ENCODE results near the gene TNFAIP8L3.

Gene TNFAIP8L3

GRCh38 chr15:51117270-51117669, 22.6 kb upstream of the TNFAIP8L3 start:
- in situ Hi-C loops (cut with HindIII; ENCODE audit: low sequenced_read_pairs) = no loop called here

DNA sequence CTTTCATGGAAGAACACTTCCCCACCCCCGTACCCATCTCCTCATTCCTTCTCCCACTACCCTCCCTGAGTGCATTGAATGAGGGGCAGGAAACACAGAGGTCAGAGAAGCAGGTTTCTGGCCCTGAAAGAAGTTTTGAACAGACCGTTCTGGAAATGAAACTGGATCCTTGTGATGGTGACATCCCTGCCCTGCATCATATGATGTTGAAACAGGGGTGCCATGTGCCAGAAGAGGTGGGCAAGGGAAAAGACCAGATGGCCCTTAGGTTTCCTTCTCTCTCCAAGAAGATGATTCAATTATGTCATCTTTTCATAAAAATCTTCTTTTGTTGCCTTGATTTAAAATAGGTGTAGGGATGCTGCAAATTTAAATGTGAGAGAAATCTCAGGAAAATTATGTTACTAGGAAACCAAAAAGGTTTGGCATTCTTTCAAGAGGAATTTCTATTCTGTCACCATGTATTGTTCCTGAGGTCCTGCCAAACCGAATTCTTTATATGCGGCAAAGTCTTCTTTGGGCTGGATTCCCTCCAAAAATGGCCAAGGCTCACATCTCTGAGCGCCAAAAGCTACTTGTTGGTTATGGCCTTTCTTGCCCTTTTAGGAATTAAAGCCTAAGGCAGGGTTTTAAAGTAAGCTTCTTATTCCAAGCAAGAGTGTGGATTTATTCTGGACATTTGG, 19.9 kb upstream of the TNFAIP8L3 start:
- in situ Hi-C loops (cut with HindIII; ENCODE audit: low sequenced_read_pairs) = no loop called here

- in situ Hi-C loops (cut with HindIII; ENCODE audit: low sequenced_read_pairs) = no loop called here
Measured at GRCh38 chr15:51112078-51112477, 17.4 kb upstream of the TNFAIP8L3 start.

- in situ Hi-C loops (cut with HindIII; ENCODE audit: low sequenced_read_pairs) = no loop called here
Measured at GRCh38 chr15:51111061-51111460, 16.4 kb upstream of the TNFAIP8L3 start.

- in situ Hi-C loops (cut with HindIII; ENCODE audit: low sequenced_read_pairs) = no loop called here
Measured at GRCh38 chr15:51110171-51110570, 15.5 kb upstream of the TNFAIP8L3 start.

DNA sequence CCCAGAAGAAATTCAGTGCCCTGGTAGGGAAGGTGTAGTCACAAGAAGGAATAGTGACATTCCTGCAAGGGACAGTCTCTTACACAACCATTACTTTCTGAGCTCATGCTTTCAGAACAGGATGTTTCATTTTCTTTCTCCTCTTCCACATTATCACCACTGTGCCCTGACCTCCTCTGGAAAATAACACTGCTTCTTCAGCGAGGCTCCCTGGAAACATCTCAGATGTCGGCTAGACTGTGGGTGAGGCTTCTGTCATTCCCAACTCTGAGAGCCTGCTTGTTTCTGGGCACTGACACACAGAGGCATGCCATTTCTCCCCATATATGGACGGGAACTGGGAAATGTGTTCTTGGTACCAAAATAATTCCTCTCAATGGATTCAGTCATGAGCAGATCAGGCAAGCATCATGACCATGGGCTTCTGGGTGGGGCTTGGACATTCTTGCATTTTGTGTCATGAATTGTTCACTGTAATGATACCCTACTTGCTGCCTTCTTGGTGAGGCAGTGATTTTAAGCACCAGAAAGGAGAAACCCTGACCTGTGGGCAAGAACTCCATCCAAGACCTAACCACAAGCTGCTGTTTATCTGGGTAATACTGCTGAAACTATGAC, 14.3 kb upstream of the TNFAIP8L3 start:
- in situ Hi-C loops (cut with HindIII; ENCODE audit: low sequenced_read_pairs) = no loop called here

GRCh38 chr15:51107612-51108011, 12.9 kb upstream of the TNFAIP8L3 start:
- in situ Hi-C loops (cut with HindIII; ENCODE audit: low sequenced_read_pairs) = no loop called here

GRCh38 chr15:51106481-51106880, 11.8 kb upstream of the TNFAIP8L3 start:
- in situ Hi-C loops (cut with HindIII; ENCODE audit: low sequenced_read_pairs) = no loop called here

GRCh38 chr15:51105430-51106016, 10.8 kb upstream of the TNFAIP8L3 start:
- in situ Hi-C loops (cut with HindIII; ENCODE audit: low sequenced_read_pairs) = no loop called here

GRCh38 chr15:51104512-51104911, 9.8 kb upstream of the TNFAIP8L3 start:
- in situ Hi-C loops (cut with HindIII; ENCODE audit: low sequenced_read_pairs) = no loop called here

- in situ Hi-C loops (cut with HindIII; ENCODE audit: low sequenced_read_pairs) = no loop called here
Measured at GRCh38 chr15:51103330-51103729, 8.6 kb upstream of the TNFAIP8L3 start.

- in situ Hi-C loops (cut with HindIII; ENCODE audit: low sequenced_read_pairs) = no loop called here
Measured at GRCh38 chr15:51100785-51101489, 6.2 kb upstream of the TNFAIP8L3 start.

DNA sequence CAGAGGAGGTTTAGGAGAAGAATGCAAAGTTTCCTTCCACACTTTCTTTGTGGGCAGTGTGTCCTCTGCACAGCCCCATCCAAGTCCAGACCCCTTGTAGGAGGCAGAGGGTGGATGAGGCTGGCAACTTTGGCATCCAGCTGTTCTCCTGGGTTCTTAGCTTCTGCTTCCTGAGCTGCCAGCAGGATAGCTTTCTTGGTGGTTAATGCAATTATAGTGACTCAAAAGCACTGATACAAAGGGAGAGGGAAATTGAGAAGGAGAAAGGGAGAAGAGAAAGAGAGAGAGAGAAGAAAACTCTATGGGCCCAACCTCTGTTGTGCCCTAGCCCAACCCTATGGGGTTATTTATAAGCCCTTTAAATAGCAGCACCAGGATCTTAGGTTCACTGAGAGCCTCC, 4.5 kb upstream of the TNFAIP8L3 start:
- in situ Hi-C loops (cut with HindIII; ENCODE audit: low sequenced_read_pairs) = no loop called here

- in situ Hi-C loops (cut with HindIII; ENCODE audit: low sequenced_read_pairs) = no loop called here
Measured at GRCh38 chr15:51098331-51098619, 3.6 kb upstream of the TNFAIP8L3 start.

DNA sequence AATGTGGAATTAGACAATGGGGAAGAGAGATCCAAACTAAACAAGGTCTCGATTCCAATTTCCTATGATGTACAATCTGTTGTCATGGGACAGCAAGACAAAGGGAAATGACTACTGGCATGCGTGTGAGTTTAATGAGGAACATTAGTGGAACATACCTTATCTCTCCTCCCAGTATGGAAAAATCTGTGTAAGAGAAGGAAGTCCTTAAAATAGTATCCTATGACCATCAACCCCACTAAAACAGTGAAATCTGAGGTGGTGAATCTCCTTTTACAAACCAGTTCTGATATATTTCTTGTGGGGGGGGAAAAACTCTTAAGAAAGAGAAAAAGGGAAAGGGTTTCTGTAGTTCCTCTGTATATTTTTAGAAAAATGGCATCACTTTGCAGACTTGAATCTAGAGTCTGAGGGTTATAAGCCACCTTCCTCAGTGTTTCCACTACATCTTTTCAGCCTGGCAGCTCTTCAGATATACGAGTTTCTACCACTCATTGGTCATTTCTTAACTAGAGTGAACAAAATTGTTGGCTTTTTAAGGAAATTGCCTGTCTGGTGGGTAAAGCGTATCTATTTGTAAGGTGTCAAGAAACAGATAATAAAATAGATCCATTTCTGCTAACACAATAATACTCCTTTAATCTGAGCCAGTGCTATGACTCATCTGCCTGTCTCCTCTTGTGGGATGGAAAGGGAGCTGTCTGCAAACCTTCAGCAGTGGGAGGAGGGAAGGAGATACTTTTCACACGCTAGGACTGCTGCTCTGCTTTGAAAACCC, 3.0 kb upstream of the TNFAIP8L3 start:
- in situ Hi-C loops (cut with HindIII; ENCODE audit: low sequenced_read_pairs) = no loop called here

GRCh38 chr15:51096976-51097375, 2.3 kb upstream of the TNFAIP8L3 start:
- in situ Hi-C loops (cut with HindIII; ENCODE audit: low sequenced_read_pairs) = no loop called here

GRCh38 chr15:51095681-51096331, 1.1 kb upstream of the TNFAIP8L3 start:
- in situ Hi-C loops (cut with HindIII; ENCODE audit: low sequenced_read_pairs) = no loop called here

GRCh38 chr15:51093839-51094605, 684 bp downstream of the TNFAIP8L3 start:
- in situ Hi-C loops (cut with HindIII; ENCODE audit: low sequenced_read_pairs) = no loop called here

DNA sequence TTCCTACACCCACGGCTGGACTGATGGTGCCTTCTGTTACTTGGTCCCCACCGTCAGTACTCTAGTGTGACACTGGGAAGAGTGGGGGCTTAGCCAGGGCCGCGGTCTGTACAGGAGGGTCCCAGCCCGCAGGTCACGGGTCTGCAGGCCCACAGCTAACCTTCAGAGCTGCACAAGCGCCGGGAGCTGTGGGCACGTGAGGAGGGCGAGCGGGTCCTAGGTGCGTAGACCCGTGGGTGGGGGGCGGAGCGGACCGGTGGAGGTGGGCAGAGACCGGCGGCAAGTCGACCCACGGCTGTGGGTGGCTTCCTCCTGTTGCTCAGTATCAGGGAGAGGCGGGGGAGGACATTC, 1.2 kb downstream of the TNFAIP8L3 start:
- in situ Hi-C loops (cut with HindIII; ENCODE audit: low sequenced_read_pairs) = no loop called here

GRCh38 chr15:51092480-51093040, 2.1 kb downstream of the TNFAIP8L3 start:
- in situ Hi-C loops (cut with HindIII; ENCODE audit: low sequenced_read_pairs) = no loop called here

Measured in DLD1 (cell line).